Non-pigmented ciliary epithelial cell (primary cell): ENCODE measurements around the gene FER.
A peak's percentile ranks its signal among the peaks of the same experiment; 100 is the strongest.
"Not testable (repeated sequence)": the region's sequence is repeated elsewhere in the genome, so short reads cannot be mapped to it uniquely, and the experiment has no call there.

Experiments
- DNase-seq: peaks from one replicate; pipeline ENCODE4 v3.0.0-alpha.2; 2010; ENCODE audit warnings: low read depth

The FER gene

GRCh38 chr5:108798513-108799265, 51.0 kb downstream of the FER start:
- no peak for DNase-seq

DNA sequence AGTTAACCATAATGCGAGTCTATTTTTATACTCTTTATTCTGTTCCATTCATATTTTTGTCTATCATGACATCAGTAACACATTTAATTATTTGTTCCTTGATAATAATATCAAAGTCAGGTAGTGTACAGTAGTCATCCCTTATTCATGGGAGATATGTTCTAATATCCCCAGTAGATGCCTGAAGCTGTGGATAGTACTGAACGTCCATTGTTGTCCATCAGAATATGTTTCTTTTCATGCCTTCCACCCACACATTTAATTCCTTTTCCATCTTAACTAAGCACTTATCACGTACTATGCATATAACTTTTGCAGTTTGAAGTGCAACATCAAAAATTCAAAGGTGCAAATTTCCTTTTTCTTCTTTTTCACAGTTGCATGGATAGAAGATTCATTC, 53.6 kb downstream of the FER start:
- DNase-seq = no peak

- DNase-seq = peak; percentile 87
Measured at GRCh38 chr5:108801776-108802175, 54.1 kb downstream of the FER start.

GRCh38 chr5:108810717-108811116, 63.0 kb downstream of the FER start:
- DNase-seq = no peak

DNA sequence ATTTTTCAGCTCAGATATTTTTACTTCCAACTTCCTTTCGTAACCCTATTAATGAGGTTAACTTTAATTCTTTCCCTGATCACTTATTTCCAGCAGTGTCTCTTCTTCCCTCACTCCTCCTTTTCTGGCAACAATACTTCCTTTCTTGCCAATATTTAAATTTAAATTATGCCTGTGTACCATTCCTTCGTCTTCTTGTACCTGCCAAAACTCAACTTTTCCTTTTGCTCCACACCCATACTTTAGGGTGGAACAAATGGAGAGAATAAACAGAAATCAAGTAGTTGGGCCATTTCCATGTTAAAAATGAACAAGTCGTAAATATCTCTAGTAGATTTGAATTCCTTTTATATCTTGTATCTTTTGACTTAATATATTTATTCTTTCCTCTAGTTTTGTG, 66.0 kb downstream of the FER start:
- no peak for DNase-seq

GRCh38 chr5:108814551-108814950, 66.9 kb downstream of the FER start:
- no peak for DNase-seq

DNA sequence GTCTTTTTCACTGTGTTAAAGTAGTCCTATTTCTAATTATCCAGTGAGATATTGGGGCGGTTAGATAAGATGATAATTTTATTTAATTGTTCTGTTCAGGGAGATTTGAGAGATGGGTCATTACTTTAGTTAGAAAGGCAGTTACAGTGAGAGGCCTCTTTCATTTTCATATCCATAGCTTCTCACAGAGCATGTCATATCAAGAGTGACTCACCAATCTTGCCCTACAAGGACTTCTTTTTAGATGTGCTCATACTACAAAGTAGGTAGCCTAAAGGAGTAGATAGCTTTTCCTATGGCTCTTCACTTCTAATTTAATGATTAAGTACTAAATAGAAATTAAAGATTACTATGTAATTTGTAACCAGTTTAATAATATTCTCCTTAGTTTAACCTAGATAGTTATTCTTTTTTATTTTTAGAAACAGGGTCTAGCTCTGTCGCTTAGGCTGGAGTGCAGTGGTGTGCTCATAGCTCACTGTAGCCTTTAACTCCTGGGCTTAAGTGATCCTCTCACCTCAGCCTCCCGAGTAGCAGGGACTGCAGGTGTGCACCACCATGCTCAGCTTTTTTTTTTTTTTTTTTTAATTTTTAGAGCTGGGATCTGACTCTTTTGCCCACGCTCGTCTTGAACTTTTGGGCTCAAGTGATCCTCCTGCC, 71.0 kb downstream of the FER start:
- DNase-seq = peak; percentile 35

DNA sequence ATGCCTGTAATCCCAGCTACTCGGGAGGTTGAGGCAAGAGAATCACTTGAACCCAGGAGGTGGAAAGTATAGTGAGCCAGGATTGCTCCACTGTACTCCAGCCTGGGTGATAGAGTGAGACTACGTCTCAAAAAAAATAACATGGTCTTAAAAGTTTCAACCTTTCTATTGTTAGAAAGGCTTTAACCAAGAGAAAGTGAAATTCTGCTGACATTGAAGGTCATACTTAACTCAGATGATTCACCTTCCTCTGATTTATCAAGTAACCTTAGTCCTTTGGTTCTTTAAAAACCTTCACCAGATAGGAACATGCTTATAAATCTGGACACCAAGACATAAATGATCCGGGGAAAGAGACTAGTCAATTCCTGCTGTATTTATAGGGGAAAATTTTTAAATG, 73.3 kb downstream of the FER start:
- DNase-seq = no peak

GRCh38 chr5:108822211-108822947, 74.7 kb downstream of the FER start:
- DNase-seq = no peak

DNA sequence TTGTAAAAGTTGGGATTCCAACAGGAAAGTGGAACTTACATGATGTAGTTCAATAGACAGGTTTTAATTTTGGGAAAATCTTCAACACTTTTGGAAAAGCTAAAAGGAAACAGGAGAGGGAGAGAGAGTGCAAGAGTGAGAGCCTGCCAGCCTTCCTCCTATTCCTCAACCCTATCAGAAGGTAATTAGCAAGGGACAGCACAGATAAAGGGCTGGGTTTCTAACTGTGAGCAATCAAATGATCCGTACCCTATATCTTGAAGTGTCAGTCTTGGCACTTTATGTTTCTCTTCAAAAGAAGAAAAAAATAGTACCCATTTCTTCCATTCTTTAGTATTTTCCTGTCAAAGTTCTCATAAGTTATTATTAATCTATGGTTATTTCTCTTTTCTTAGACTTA, 79.4 kb downstream of the FER start:
- DNase-seq = no peak

GRCh38 chr5:108830705-108831276, 83.1 kb downstream of the FER start:
- no peak for DNase-seq

DNA sequence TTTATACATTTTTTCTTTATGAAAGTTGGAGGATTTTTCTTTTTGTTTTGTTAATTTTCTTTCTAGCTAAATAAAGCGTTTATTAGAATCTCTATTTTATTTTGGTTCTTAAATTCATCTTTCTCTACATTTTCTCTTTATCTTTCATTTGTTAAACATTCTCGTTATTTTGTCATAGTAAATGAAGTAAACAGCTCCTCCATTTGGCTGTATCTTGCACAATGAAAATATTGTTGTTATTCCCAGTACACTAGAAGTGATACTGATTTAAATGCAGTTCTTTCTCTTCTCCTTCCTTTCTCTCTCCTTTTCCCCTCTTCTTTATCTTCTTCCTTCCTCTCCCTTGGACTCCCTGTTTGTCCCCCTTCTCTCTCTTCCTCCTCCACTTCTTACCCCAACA, 88.8 kb downstream of the FER start:
- no peak for DNase-seq

- DNase-seq = not testable (repeated sequence)
Measured at GRCh38 chr5:108842260-108842941, 94.7 kb downstream of the FER start.

DNA sequence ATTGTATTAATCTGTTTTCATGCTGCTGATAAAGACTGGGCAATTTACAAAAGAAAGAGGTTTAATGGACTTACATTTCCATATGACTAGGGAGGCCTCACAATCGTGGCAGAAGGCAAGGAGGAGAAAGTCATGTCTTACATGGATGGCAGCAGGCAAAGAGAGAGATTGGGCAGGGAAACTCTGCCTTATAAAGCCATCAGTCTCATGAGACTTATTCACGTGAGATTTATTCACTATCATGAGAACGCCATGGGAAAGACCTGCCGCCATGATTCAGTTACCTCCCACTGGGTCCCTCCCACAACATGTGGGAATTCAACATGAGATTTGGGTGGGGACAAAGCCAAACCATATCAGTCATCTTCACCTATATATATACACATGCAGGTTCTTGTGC, 103.4 kb downstream of the FER start:
- DNase-seq = not testable (repeated sequence)

GRCh38 chr5:108857905-108858304, 110.2 kb downstream of the FER start:
- DNase-seq = no peak

- DNase-seq = no peak
Measured at GRCh38 chr5:108858959-108859358, 111.3 kb downstream of the FER start.

DNA sequence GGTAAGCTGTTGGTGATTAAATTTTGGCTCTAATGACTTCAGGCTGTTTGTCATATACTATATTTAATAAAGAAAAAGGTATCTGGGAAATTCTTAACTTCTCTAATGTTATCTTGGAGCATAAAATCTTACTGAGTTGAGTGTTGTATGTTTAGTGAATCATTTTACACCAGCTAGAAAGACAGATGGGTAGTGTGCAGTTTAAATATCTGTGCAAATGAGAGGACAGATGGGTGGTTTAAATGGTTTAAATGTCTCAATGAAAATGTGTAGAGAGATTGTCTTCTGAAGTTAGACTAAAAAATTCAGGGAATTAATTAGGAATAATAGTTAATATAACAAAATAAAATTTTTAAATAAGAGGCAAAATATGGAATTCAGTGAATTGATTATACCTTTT, 114.5 kb downstream of the FER start:
- no peak for DNase-seq

GRCh38 chr5:108866097-108866496, 118.4 kb downstream of the FER start:
- not testable (repeated sequence) for DNase-seq

GRCh38 chr5:108867656-108868055, 120.0 kb downstream of the FER start:
- DNase-seq = no peak

DNA sequence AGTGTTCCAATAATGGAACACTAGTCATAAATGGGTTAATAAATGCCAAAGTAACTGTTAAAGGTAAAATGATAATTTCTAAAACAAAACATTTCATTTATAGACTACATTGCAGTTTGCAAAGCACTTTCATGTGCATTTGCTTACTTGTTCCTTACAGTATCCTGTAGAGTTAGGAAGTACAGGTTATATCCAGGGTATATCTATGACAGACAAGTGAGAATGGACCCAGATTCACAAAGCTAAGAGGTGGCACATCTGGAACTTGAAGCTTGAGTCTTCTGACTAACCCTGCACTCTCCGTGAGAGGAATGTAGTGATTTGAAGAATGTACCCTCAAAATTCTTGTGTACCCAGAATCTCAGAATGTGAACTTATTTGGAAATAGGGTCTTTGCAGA, 121.4 kb downstream of the FER start:
- no peak for DNase-seq

- no peak for DNase-seq
Measured at GRCh38 chr5:108876451-108876850, 128.8 kb downstream of the FER start.

- DNase-seq = no peak
Measured at GRCh38 chr5:108878756-108879155, 131.1 kb downstream of the FER start.
